Measurements from ENCODE around the gene KRTAP5-8. TPM values are rescaled to one million over a fixed set of nuclear protein-coding genes. Genes with fewer than 3 reads are reported as not detected.

The KRTAP5-8 gene
- total RNA-seq, 1 donor from 2014 or later, result not detected

Other genes with a start within 250 kb of the KRTAP5-8 start
- 129 and 136 TPM in 2 replicates for gene DHCR7, start 89.6 kb upstream of the KRTAP5-8 start, total RNA-seq
- 114 and 117 TPM in 2 replicates for gene NADSYN1, start 84.8 kb upstream of the KRTAP5-8 start, total RNA-seq
- 0.21 TPM in 1 of 2 replicates, not detected in the other for gene KRTAP5-7, start 10.8 kb upstream of the KRTAP5-8 start, total RNA-seq
- gene KRTAP5-9, start 10.4 kb downstream of the KRTAP5-8 start, total RNA-seq, result not detected in 2 replicates
- gene KRTAP5-10, start 27.5 kb downstream of the KRTAP5-8 start, total RNA-seq, result not detected in 2 replicates
- not detected in 2 replicates for gene KRTAP5-11, start 44.9 kb downstream of the KRTAP5-8 start, total RNA-seq